GM12891 (cell line): ENCODE results near the gene TNPO1.
"Not testable (repeated sequence)": the region's sequence is repeated elsewhere in the genome, so short reads cannot be mapped to it uniquely, and the experiment has no call there.

Source experiments
- DNase-seq: peaks from one replicate; pipeline ENCODE4 v3.0.0; 2011; ENCODE audit warnings: low spot score; ENCODE audit not compliant: insufficient read length
- FAIRE-seq: peaks from 2 replicates; lab custom pipeline; 2011; peaks lifted over from hg19 to GRCh38; lab: Jason Lieb, UNC
- PAX5 ChIP-seq: IDR thresholded peaks from 2 replicates; pipeline ENCODE4 v1.6.1; 2011; ENCODE audit warnings: low read length, moderate library complexity, mild to moderate bottlenecking; ENCODE audit not compliant: insufficient read depth, severe bottlenecking
- POLR2A ChIP-seq: IDR thresholded peaks from 2 replicates; pipeline ENCODE4 v1.6.1; 2011; ENCODE audit warnings: low read depth, low read length, control low read depth
- POLR2AphosphoS5 ChIP-seq: IDR thresholded peaks from 2 replicates; pipeline ENCODE4 v1.6.1; 2011; ENCODE audit warnings: low read depth, low read length, control low read depth
- POU2F2 ChIP-seq: IDR thresholded peaks from 2 replicates; pipeline ENCODE4 v1.6.1; 2011; ENCODE audit warnings: low read depth, mild to moderate bottlenecking, control low read depth, low read length, moderate library complexity
- SPI1 ChIP-seq: IDR thresholded peaks from 2 replicates; pipeline ENCODE4 v1.6.1; 2011; ENCODE audit warnings: low read depth, low read length, control low read depth
- TAF1 ChIP-seq: IDR thresholded peaks from 2 replicates; pipeline ENCODE4 v1.6.1; 2011; ENCODE audit warnings: low read depth, low read length, control low read depth

TNPO1 gene

DNA sequence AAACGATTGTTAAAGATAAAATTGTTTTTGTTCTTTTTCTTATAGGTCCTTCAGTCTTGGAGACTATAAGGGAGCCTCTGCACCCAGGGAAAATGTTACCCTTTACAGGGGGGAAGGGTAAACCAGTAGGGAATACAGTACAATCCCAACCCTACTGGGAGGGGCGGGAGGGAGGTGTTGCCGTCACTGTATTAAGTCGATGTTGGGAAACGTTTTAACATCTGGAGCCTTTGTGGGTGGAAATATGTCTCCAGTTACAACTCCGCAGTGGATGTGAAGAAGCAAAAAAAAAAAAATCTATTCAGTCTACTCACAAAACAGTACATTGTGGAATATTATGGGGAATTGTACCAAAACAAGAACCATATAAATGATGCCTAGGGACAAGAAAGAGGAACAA is 92.2 kb downstream of the TNPO1 start:
- TF ChIP-seq POLR2AphosphoS5 (no peak), POLR2A (no peak)
- no peak for DNase-seq
- no peak for FAIRE-seq

DNA sequence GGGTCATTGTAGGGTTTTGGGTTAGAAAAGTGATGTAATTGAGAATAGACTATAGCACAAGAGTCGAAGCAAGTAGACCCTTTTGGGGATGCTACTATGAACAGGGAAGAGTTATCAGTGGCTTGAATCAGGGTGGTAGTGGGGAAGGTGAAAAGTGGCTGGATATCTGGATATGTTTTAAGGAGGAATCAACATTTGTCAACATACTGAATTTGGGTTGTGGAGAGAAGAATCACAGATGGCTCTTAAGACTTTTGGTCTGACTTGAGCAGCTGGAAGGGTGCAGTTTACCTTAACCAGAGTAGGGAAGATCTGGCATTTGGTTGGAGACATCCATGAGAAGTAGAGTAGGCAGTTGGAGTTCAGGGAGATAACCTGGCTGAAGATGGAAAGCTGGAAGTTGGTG is 100.9 kb downstream of the TNPO1 start:
- FAIRE-seq (no peak), DNase-seq (no peak)
- TF ChIP-seq POLR2A (peak; percentile 45; the same call in 1 of the 2 replicates), POU2F2 (no peak)

DNA sequence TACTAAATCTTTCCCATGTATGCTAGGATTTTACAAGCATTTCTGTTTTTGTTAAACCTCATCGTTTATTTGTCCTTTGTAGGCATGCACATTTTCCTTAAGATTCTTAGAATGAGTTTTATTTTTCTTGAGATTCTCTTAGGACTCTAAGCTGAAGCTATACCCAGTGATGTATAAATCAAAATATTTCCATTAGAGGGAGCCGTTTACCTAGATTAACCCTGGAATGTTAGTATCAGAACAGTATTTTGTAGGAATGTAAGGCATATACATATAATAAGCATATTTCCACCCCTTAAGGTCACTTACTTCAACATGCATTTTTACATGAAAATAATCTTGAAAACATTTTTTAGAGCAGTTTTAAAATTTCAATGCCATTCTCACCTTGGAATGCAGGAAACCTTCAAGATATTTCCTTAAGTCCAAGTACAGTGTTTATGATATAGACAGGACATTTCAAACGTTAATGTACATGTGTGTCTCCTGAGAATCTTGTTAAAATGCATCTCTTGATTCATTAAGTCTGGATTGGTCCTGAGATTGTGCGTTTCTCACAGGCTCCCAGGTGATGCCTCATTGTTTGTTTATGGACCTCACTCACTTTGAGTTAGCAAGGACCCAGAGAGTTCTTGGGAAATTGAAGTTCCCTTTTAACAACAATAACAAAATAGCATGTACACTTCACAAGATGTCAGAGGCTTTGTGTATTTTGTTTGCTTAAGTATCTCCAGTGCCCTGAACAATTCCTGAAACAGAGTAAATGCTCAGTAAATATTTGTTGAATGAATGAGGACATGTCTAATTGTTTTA is 104.4 kb downstream of the TNPO1 start:
- FAIRE-seq (peak; percentile 65), DNase-seq (no peak)

DNA sequence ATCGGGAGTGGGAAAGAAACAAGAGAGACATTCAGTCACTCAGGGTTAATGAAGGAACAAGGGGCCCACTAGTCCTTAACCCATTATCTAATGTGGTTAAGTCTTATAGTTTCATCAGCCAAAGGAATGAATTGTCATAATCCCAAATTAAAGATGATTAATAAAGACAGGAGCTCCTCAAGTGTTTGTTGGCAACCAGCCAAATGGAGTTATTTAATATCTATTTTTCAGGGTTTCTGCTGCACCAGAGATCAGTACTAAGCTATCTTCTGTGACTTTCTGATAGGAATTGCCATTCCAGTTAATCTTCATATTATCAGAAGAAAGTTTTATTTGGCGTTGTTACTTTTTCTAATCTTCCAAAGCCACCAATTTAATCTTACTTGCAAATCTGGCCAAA is 105.4 kb downstream of the TNPO1 start:
- FAIRE-seq, result no peak
- no peak for DNase-seq
- TF ChIP-seq PAX5, result no peak
- no peak for TF ChIP-seq POLR2AphosphoS5
- TF ChIP-seq SPI1, result no peak
- TF ChIP-seq TAF1, result no peak
- no peak for TF ChIP-seq POU2F2
- no peak for TF ChIP-seq POLR2A

More for the DNA sequence above, 104.4 kb downstream of the TNPO1 start:
- TF ChIP-seq POU2F2, result no peak
- TF ChIP-seq SPI1, result no peak
- TF ChIP-seq TAF1, result no peak
- TF ChIP-seq PAX5, result no peak
- TF ChIP-seq POLR2AphosphoS5, result no peak
- no peak for TF ChIP-seq POLR2A

DNA sequence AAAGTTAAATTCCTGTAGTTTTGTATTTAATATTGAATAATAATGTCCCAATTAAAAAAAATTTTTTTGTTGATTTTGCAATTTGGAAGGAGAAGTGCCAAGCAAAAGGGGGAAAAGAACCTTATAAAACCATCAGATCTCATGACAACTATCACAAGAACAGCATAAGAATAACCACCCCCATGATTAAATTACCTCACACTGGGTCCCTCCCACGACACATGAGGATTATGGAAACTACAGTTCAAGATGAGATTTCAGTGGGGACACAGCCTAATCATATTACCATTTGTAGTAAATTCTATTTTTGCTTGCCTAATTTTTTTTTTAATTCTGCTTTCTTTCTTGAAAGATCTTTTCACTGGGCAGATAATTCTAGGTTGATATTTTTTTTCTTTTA is 106.0 kb downstream of the TNPO1 start:
- DNase-seq (no peak), FAIRE-seq (no peak)
- TF ChIP-seq SPI1 (no peak), PAX5 (no peak), TAF1 (no peak), POLR2AphosphoS5 (no peak), POLR2A (no peak), POU2F2 (no peak)

DNA sequence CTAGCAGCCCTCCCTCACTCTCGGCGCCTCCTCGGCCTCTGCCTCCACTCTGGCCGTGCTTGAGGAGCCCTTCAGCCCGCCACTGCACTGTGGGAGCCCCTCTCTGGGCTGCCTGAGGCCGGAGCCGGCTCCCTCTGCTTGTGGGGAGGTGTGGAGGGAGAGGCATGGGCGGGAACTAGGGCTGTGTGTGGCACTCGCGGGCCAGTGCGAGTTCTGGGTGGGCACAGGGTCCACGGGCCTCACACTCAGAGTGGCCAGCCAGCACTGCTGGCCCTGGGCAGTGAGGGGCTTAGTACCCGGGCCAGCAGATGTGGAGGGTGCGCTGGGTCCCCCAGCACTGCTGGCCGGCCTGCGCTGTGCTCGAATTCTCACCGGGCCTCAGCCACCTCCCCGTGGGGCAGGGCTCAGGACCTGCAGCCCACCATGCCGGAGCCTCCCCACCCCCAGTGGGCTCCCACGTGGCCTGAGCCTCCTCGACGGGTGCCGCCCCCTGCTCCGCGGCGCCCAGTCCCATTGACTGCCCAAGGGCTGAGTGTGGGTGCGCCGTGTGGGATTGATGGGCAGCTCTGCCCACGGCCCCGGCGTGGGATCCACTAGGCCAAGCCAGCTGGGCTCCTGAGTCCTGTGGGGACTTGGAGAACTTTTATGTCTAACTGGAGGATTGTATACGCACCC is 109.0 kb downstream of the TNPO1 start:
- no peak for TF ChIP-seq POLR2A
- TF ChIP-seq POLR2AphosphoS5, result no peak
- no peak for TF ChIP-seq SPI1
- TF ChIP-seq POU2F2, result no peak
- no peak for TF ChIP-seq PAX5
- TF ChIP-seq TAF1, result no peak
- FAIRE-seq, result no peak
- DNase-seq, result no peak

DNA sequence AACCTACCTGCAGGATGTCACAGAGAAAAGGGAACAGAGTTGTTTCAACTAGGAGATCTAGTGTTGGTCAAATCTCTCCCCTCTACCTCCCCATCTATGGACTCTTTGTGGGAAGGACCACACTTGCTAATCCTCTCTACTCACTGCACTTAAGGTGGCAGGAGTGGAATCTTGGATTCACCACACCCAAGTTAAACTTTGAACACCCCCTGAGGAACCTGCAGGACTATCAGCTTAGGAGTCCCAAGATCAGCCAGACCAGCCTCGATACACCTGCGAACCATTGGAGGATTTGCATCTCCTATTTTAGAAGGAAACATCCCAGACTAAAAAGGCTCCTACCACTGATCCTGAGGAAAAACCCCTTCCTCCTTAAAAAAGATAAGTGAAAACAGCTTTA is 116.2 kb downstream of the TNPO1 start:
- FAIRE-seq, result not testable (repeated sequence)

DNA sequence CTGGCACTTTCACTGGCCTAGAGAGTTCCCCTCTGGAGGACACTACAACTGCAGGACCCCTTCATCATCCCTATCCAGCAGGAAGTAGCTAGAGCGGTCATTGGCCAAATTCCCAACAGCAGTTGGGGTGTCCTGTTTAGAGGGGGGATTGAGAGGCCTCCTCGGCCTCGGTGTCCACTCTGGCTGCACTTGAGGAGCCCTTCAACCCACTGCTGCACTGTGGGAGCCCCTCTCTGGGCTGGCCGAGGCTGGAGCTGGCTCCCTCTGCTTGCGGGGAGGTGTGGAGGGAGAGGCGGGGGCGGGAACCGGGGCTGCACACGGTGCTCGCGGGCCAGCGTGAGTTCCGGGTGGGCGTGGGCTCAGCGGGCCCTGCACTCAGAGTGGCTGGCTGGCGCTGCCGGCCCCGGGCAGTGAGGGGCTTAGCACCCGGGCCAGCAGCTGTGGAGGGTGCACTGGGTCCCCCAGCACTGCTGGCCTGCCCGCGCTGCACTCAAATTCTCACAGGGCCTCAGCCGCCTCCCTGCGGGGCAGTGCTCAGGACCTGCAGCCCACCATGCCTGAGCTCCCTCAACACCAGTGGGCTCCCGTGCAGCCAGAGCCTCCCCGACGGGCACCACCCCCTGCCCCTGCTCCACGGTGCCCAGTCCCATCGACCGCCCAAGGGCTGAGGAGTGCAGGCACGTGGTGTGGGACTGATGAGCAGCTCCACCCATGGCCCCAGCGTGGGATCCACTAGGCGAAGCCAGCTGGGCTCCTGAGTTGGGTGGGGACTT is 118.7 kb downstream of the TNPO1 start:
- FAIRE-seq, DNase-seq: not testable (repeated sequence)

More for the DNA sequence above, 116.2 kb downstream of the TNPO1 start:
- DNase-seq, result not testable (repeated sequence)

DNA sequence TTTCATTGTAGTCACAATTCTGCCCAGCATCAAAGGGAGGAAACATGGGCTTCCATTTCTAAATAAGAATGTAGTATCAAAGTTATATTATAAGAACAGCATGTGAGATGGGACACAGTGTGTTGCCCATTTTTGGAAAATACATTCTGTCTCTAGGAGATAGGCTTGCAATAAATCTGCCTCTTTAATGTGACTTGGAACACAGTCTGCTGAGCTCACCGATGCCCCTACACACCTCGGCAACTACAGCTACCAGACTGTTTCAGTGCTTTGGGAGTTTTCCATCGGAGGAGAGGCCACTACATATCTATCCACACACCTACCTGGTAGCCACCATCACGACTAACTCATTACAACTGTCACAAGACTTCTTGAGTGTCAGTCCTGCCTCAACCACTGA is 120.4 kb downstream of the TNPO1 start:
- TF ChIP-seq POLR2A, result no peak
- TF ChIP-seq POU2F2, result no peak
- TF ChIP-seq TAF1, result no peak
- no peak for TF ChIP-seq POLR2AphosphoS5
- no peak for TF ChIP-seq SPI1
- TF ChIP-seq PAX5, result no peak
- no peak for FAIRE-seq
- no peak for DNase-seq

DNA sequence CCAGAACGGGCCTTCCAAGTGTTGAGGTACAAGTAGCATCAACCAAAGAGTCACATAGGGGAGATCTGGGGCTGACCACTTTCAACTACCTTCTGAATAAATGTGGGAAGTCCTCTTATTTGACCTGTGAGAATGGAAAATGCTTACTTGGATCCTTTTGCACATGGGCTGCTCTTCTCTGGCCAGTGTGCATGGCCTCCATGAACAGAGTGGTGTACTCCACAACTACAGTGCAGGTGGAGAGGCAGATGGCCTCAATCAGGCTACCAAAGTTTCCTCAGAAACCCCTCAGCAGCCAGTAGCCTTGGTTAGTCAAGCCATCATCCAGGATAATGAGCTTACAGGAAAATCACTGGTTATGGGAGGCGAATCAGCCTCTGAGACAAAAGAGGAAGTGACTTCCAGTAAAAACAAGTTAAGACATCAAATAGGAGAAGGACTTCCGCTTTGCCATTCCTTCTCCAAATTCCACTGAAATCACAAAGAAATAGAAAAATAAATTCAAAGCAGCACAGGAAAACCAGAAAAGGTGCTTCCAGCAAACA is 121.1 kb downstream of the TNPO1 start:
- DNase-seq (no peak), FAIRE-seq (no peak)
- no peak for TF ChIP-seq POLR2AphosphoS5
- no peak for TF ChIP-seq PAX5
- no peak for TF ChIP-seq POU2F2
- no peak for TF ChIP-seq POLR2A
- no peak for TF ChIP-seq TAF1
- peak; percentile 79 for TF ChIP-seq SPI1

DNA sequence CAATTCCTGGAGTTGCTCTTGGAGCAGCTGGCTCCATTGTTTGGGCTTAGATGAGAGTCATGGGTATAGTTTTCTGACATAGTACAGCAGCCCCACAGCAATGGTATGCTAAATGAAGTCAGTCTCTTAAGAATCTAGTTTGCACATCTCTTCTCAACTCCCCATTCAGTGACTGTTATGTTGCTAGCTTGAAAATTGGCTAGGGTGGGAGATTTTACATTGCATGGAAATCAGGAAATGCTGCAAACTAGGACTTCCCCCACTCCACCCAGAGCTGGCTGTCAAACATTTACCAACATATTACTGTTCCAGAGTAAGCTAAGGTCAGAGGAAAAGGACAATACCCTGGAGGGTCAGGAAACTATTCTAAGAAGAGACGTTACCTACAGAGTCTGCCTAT is 121.7 kb downstream of the TNPO1 start:
- TF ChIP-seq POLR2A, result no peak
- TF ChIP-seq PAX5, result no peak
- no peak for TF ChIP-seq TAF1
- no peak for TF ChIP-seq SPI1
- TF ChIP-seq POLR2AphosphoS5, result no peak
- no peak for TF ChIP-seq POU2F2
- no peak for FAIRE-seq

More for the DNA sequence above, 121.7 kb downstream of the TNPO1 start:
- no peak for DNase-seq
